ENCODE data around the gene UGGT2.
"Not testable (repeated sequence)": the region's sequence is repeated elsewhere in the genome, so short reads cannot be mapped to it uniquely, and the experiment has no call there.

The UGGT2 gene

GRCh38 chr13:95882121-95882520, 171.1 kb downstream of the UGGT2 start:
- Histone ChIP-seq H3K9me3 (ENCODE audit: control insufficient read depth in 1 of 2, low read length in 2 of 2) (no peaks in the 10 kb centered on the region), H3K27ac (ENCODE audit: low read length) (no peak overlapping the region), H3K36me3 (ENCODE audit: control insufficient read depth in 1 of 2, insufficient read depth in 2 of 2, low read length in 2 of 2) (peaks cover 4 to 27% of the 10 kb centered on the region in 2 donors), H3K27me3 (ENCODE audit: low read depth, low read length) (no peaks in the 10 kb centered on the region), H3K4me3 (ENCODE audit: low read depth in 1 of 2, low read length in 2 of 2) (no peak overlapping the region), H3K4me1 (ENCODE audit: control insufficient read depth in 1 of 2, insufficient read depth in 2 of 2, low read length in 2 of 2) (no peaks in the 10 kb centered on the region)

- Histone ChIP-seq H3K4me1 (ENCODE audit: control insufficient read depth in 1 of 2, insufficient read depth in 2 of 2, low read length in 2 of 2) (no peaks in the 10 kb centered on the region), H3K4me3 (ENCODE audit: low read depth in 1 of 2, low read length in 2 of 2) (no peak overlapping the region), H3K9me3 (ENCODE audit: control insufficient read depth in 1 of 2, low read length in 2 of 2) (no peaks in the 10 kb centered on the region), H3K27ac (ENCODE audit: low read length) (no peak overlapping the region), H3K27me3 (ENCODE audit: low read depth, low read length) (no peaks in the 10 kb centered on the region), H3K36me3 (ENCODE audit: control insufficient read depth in 1 of 2, insufficient read depth in 2 of 2, low read length in 2 of 2) (peaks cover 7 to 28% of the 10 kb centered on the region in 2 donors)
These were observed 172.9 kb downstream of the UGGT2 start for GRCh38 chr13:95880331-95880730.

- Histone ChIP-seq H3K27ac (ENCODE audit: low read length) (no peak overlapping the region), H3K27me3 (ENCODE audit: low read depth, low read length) (no peaks in the 10 kb centered on the region), H3K4me1 (ENCODE audit: control insufficient read depth in 1 of 2, insufficient read depth in 2 of 2, low read length in 2 of 2) (no peaks in the 10 kb centered on the region), H3K9me3 (ENCODE audit: control insufficient read depth in 1 of 2, low read length in 2 of 2) (no peaks in the 10 kb centered on the region), H3K36me3 (ENCODE audit: control insufficient read depth in 1 of 2, insufficient read depth in 2 of 2, low read length in 2 of 2) (peaks cover 7 to 31% of the 10 kb centered on the region in 2 donors), H3K4me3 (ENCODE audit: low read depth in 1 of 2, low read length in 2 of 2) (no peak overlapping the region)
These were observed 178.9 kb downstream of the UGGT2 start for GRCh38 chr13:95874286-95874685.

- H3K27ac ChIP-seq (ENCODE audit: low read length) = no peak overlapping the region
- H3K9me3 ChIP-seq (ENCODE audit: control insufficient read depth in 1 of 2, low read length in 2 of 2) = no peaks in the 10 kb centered on the region
- no peak overlapping the region for H3K4me3 ChIP-seq (ENCODE audit: low read depth in 1 of 2, low read length in 2 of 2)
- no peaks in the 10 kb centered on the region for H3K27me3 ChIP-seq (ENCODE audit: low read depth, low read length)
- peaks cover 4 to 22% of the 10 kb centered on the region in 2 donors for H3K36me3 ChIP-seq (ENCODE audit: control insufficient read depth in 1 of 2, insufficient read depth in 2 of 2, low read length in 2 of 2)
- no peaks in the 10 kb centered on the region for H3K4me1 ChIP-seq (ENCODE audit: control insufficient read depth in 1 of 2, insufficient read depth in 2 of 2, low read length in 2 of 2)
These were observed 182.8 kb downstream of the UGGT2 start for GRCh38 chr13:95870421-95870820.

GRCh38 chr13:95865080-95865615, 188.1 kb downstream of the UGGT2 start:
- Histone ChIP-seq H3K9me3 (ENCODE audit: control insufficient read depth in 1 of 2, low read length in 2 of 2) (no peaks in the 10 kb centered on the region), H3K4me3 (ENCODE audit: low read depth in 1 of 2, low read length in 2 of 2) (no peak overlapping the region), H3K36me3 (ENCODE audit: control insufficient read depth in 1 of 2, insufficient read depth in 2 of 2, low read length in 2 of 2) (peaks cover 0 to 6% of the 10 kb centered on the region in 2 donors), H3K4me1 (ENCODE audit: control insufficient read depth in 1 of 2, insufficient read depth in 2 of 2, low read length in 2 of 2) (no peaks in the 10 kb centered on the region), H3K27me3 (ENCODE audit: low read depth, low read length) (no peaks in the 10 kb centered on the region), H3K27ac (ENCODE audit: low read length) (no peak overlapping the region)

- Histone ChIP-seq H3K4me1 (ENCODE audit: control insufficient read depth in 1 of 2, insufficient read depth in 2 of 2, low read length in 2 of 2) (no peaks in the 10 kb centered on the region), H3K27me3 (ENCODE audit: low read depth, low read length) (no peaks in the 10 kb centered on the region), H3K9me3 (ENCODE audit: control insufficient read depth in 1 of 2, low read length in 2 of 2) (no peaks in the 10 kb centered on the region), H3K36me3 (ENCODE audit: control insufficient read depth in 1 of 2, insufficient read depth in 2 of 2, low read length in 2 of 2) (no peaks in the 10 kb centered on the region), H3K4me3 (ENCODE audit: low read depth in 1 of 2, low read length in 2 of 2) (no peak overlapping the region), H3K27ac (ENCODE audit: low read length) (no peak overlapping the region)
These were observed 190.8 kb downstream of the UGGT2 start for GRCh38 chr13:95862408-95862807.

GRCh38 chr13:95861296-95861695, 191.9 kb downstream of the UGGT2 start:
- H3K9me3 ChIP-seq (ENCODE audit: control insufficient read depth in 1 of 2, low read length in 2 of 2) = no peaks in the 10 kb centered on the region
- H3K4me3 ChIP-seq (ENCODE audit: low read depth in 1 of 2, low read length in 2 of 2) = no peak overlapping the region
- H3K27me3 ChIP-seq (ENCODE audit: low read depth, low read length) = no peaks in the 10 kb centered on the region
- H3K27ac ChIP-seq (ENCODE audit: low read length) = no peak overlapping the region
- no peaks in the 10 kb centered on the region for H3K4me1 ChIP-seq (ENCODE audit: control insufficient read depth in 1 of 2, insufficient read depth in 2 of 2, low read length in 2 of 2)
- H3K36me3 ChIP-seq (ENCODE audit: control insufficient read depth in 1 of 2, insufficient read depth in 2 of 2, low read length in 2 of 2) = no peaks in the 10 kb centered on the region

- Histone ChIP-seq H3K36me3 (ENCODE audit: control insufficient read depth in 1 of 2, insufficient read depth in 2 of 2, low read length in 2 of 2) (peaks cover 5 to 6% of the 10 kb centered on the region in 2 donors), H3K4me1 (ENCODE audit: control insufficient read depth in 1 of 2, insufficient read depth in 2 of 2, low read length in 2 of 2) (no peaks in the 10 kb centered on the region), H3K9me3 (ENCODE audit: control insufficient read depth in 1 of 2, low read length in 2 of 2) (no peaks in the 10 kb centered on the region), H3K27ac (ENCODE audit: low read length) (no peak overlapping the region), H3K27me3 (ENCODE audit: low read depth, low read length) (no peaks in the 10 kb centered on the region), H3K4me3 (ENCODE audit: low read depth in 1 of 2, low read length in 2 of 2) (no peak overlapping the region)
These were observed 194.7 kb downstream of the UGGT2 start for GRCh38 chr13:95858286-95859075.

GRCh38 chr13:95845656-95846055, 207.5 kb downstream of the UGGT2 start:
- H3K27ac ChIP-seq (ENCODE audit: low read length); H3K27me3 ChIP-seq (ENCODE audit: low read depth, low read length); H3K4me3 ChIP-seq (ENCODE audit: low read depth in 1 of 2, low read length in 2 of 2); H3K36me3 ChIP-seq (ENCODE audit: control insufficient read depth in 1 of 2, insufficient read depth in 2 of 2, low read length in 2 of 2); H3K9me3 ChIP-seq (ENCODE audit: control insufficient read depth in 1 of 2, low read length in 2 of 2); H3K4me1 ChIP-seq (ENCODE audit: control insufficient read depth in 1 of 2, insufficient read depth in 2 of 2, low read length in 2 of 2): not testable (repeated sequence)

GRCh38 chr13:95842898-95843297, 210.3 kb downstream of the UGGT2 start:
- Histone ChIP-seq H3K27ac (ENCODE audit: low read length) (no peak overlapping the region), H3K4me3 (ENCODE audit: low read depth in 1 of 2, low read length in 2 of 2) (no peak overlapping the region), H3K9me3 (ENCODE audit: control insufficient read depth in 1 of 2, low read length in 2 of 2) (peaks cover 5 to 19% of the 10 kb centered on the region in 2 donors), H3K27me3 (ENCODE audit: low read depth, low read length) (no peaks in the 10 kb centered on the region), H3K36me3 (ENCODE audit: control insufficient read depth in 1 of 2, insufficient read depth in 2 of 2, low read length in 2 of 2) (no peaks in the 10 kb centered on the region), H3K4me1 (ENCODE audit: control insufficient read depth in 1 of 2, insufficient read depth in 2 of 2, low read length in 2 of 2) (no peaks in the 10 kb centered on the region)

- Histone ChIP-seq H3K9me3 (ENCODE audit: control insufficient read depth in 1 of 2, low read length in 2 of 2) (peaks cover 5 to 17% of the 10 kb centered on the region in 2 donors), H3K27me3 (ENCODE audit: low read depth, low read length) (no peaks in the 10 kb centered on the region), H3K4me1 (ENCODE audit: control insufficient read depth in 1 of 2, insufficient read depth in 2 of 2, low read length in 2 of 2) (no peaks in the 10 kb centered on the region), H3K27ac (ENCODE audit: low read length) (no peak overlapping the region), H3K36me3 (ENCODE audit: control insufficient read depth in 1 of 2, insufficient read depth in 2 of 2, low read length in 2 of 2) (no peaks in the 10 kb centered on the region), H3K4me3 (ENCODE audit: low read depth in 1 of 2, low read length in 2 of 2) (no peak overlapping the region)
These were observed 211.3 kb downstream of the UGGT2 start for GRCh38 chr13:95841894-95842293.

Data from muscle layer of duodenum (tissue), 2 donors.